Measurements from ENCODE around the gene CBLIF.

CBLIF gene

DNA sequence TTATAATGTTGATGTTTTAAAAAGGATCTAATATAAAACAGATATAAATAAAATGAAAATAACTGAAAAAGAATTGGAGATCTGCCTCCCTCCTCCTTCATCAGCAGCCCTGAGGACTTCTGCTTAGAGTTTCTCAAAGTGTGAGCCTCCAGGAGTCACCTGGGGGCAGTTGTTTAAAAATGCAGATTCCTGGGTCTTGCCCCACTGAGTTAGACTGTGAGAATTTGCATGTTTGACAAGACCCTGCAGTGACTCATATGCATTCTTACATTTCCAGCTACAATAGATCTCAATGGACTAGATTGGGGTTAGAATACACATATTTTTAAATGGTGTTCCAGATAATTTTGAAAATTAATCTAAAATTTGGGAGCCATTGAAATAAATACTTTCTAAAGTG, 32.5 kb upstream of the CBLIF start:
- no peak overlapping the region for H3K4me3 ChIP-seq (ENCODE audit: low read depth, low read length)
- no peak for DNase-seq (ENCODE audit: low read depth)
- in situ Hi-C loops (cut with HindIII; ENCODE audit: low sequenced_read_pairs): no loop called here
- TF ChIP-seq, protein P1, sequence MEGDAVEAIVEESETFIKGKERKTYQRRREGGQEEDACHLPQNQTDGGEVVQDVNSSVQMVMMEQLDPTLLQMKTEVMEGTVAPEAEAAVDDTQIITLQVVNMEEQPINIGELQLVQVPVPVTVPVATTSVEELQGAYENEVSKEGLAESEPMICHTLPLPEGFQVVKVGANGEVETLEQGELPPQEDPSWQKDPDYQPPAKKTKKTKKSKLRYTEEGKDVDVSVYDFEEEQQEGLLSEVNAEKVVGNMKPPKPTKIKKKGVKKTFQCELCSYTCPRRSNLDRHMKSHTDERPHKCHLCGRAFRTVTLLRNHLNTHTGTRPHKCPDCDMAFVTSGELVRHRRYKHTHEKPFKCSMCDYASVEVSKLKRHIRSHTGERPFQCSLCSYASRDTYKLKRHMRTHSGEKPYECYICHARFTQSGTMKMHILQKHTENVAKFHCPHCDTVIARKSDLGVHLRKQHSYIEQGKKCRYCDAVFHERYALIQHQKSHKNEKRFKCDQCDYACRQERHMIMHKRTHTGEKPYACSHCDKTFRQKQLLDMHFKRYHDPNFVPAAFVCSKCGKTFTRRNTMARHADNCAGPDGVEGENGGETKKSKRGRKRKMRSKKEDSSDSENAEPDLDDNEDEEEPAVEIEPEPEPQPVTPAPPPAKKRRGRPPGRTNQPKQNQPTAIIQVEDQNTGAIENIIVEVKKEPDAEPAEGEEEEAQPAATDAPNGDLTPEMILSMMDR (IDR thresholded peaks at IDR 0.05; ENCODE audit: low read depth, low read length, missing control alignments): no peak

DNA sequence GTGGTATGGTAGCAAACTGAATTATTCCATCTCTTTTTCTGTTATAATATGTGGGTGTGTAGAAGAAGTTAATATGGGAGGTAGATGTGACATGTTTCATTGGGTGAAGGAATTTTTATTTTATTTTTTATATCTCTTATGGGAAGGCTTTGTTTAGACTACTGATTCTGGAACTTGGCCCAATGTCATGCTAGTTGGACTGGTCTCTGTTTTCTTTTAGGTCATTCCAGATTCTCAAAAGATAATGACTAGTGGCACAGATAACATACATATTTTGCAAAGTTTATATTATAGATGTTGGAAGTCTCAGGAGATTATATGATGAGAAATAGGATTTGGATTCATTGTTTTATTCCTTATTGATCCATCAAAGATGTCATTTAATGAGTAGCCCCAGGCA, 32.0 kb upstream of the CBLIF start:
- TF ChIP-seq, protein P1 (IDR thresholded peaks at IDR 0.05; ENCODE audit: low read depth, low read length, missing control alignments): no peak
- DNase-seq (ENCODE audit: low read depth): no peak
- in situ Hi-C loops (cut with HindIII; ENCODE audit: low sequenced_read_pairs): no loop called here

DNA sequence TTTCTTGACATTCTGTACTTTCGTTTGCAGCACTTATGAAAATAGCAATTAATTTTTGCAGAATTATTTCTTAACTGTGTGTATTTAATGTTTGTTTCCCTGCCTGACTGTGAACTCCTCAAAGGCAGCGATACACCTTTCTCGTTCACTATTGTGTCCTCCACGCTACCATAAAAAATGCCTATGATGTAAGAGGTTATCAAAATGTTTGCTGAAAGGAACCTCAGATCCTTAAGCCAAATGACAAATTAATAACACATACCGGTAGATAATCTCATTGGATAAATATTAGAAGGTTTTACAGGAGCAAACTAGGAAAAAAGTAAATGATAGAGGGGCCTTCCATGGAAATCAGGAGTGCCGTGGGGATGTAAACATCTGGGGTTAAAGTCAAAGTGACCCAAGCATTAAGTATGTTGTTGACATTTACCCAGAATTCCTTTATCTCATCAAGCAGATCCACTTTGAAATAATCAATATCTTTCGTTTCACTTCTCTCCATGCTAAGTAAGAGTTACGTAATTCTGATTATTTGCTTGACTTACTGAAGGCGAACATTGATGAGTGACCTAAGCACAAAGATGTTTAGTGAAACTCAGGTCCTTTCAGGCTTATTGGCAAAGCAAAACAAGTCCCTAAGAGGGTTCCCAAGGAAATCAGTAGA, 30.7 kb upstream of the CBLIF start:
- TF ChIP-seq, protein P1 (IDR thresholded peaks at IDR 0.05; ENCODE audit: low read depth, low read length, missing control alignments): no peak
- H3K4me3 ChIP-seq (ENCODE audit: low read depth, low read length): no peak overlapping the region
- no peak for DNase-seq (ENCODE audit: low read depth)
- in situ Hi-C loops (cut with HindIII; ENCODE audit: low sequenced_read_pairs): no loop called here

More for the DNA sequence above, 32.0 kb upstream of the CBLIF start:
- no peak overlapping the region for H3K4me3 ChIP-seq (ENCODE audit: low read depth, low read length)

DNA sequence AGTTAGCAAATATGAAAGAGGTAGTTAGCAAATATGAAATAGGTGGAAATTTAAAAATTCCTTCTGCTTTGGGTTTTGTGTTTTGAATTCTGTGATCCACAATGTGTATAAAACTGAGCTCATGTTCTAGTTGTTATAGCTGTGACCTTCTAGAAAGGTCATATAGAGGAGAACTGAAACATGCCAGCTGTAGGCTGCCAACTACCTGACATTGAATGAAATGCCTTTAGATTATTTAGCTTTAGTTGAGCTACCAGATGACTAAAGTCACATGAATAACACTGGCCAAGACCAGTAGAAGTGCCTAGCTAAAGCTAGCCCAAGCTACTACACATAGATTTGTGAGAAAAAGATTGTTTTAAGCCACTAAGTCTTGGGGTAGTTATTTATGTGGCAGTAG, 26.8 kb upstream of the CBLIF start:
- H3K4me3 ChIP-seq (ENCODE audit: low read depth, low read length): no peak overlapping the region
- TF ChIP-seq, protein P1 (IDR thresholded peaks at IDR 0.05; ENCODE audit: low read depth, low read length, missing control alignments): no peak
- in situ Hi-C loops (cut with HindIII; ENCODE audit: low sequenced_read_pairs): no loop called here
- DNase-seq (ENCODE audit: low read depth): no peak

DNA sequence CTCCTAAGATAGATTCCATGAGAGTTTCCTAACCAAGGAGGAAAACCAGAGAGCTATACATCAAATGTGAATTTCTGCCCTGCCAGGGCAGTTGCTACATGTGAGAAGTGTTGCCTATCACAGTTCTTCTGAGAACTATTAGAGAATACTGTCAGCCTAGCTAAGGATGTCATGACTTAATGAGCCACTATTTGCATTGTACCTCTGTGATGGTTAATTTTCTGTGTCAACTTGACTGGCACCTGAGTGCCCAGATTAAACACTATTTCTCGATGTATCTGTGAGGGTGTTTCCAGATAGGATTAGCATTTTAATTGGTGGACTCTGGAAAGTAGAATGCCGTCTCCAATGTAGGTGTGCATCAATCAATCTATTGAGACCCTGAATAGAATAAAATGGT, 22.6 kb upstream of the CBLIF start:
- in situ Hi-C loops (cut with HindIII; ENCODE audit: low sequenced_read_pairs): no loop called here
- no peak for DNase-seq (ENCODE audit: low read depth)
- H3K4me3 ChIP-seq (ENCODE audit: low read depth, low read length): no peak overlapping the region
- TF ChIP-seq, protein P1 (IDR thresholded peaks at IDR 0.05; ENCODE audit: low read depth, low read length, missing control alignments): no peak

DNA sequence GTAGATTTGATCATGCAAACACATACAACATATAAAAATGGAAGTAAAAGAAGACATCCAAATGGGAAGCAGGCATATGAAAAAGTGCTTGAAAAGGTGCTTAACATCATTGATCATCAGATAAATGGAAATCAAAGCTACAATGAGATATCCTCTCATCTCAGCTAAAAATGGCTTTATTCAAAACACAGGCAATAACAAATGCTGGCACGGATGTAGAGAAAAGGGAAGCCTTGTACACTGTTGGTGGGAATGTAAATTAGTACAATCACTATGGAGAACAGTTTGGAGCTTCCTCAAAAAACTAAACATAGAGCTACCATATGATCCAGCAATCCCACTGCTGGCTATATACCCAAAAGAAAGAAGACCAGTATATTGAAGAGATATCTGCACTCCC, 21.5 kb upstream of the CBLIF start:
- in situ Hi-C loops (cut with HindIII; ENCODE audit: low sequenced_read_pairs): no loop called here
- TF ChIP-seq, protein P1 (IDR thresholded peaks at IDR 0.05; ENCODE audit: low read depth, low read length, missing control alignments): no peak
- no peak overlapping the region for H3K4me3 ChIP-seq (ENCODE audit: low read depth, low read length)
- no peak for DNase-seq (ENCODE audit: low read depth)

Measured in astrocyte of the cerebellum (primary cell).